Transverse colon (tissue), 4 donors: ENCODE measurements around the gene TADA2B.

Experiments
- EP300 ChIP-seq: sonication (generic); formaldehyde crosslinking; IDR thresholded peaks from one replicate; pipeline ENCODE4 v1.6.1; 2017; ENCODE audit warnings: antibody characterized with exemption, low read depth
- POLR2A ChIP-seq: fragments of 450-650 bp; IDR thresholded peaks from one replicate; pipeline ENCODE4 v1.6.1; 2016; ENCODE audit warnings: antibody characterized with exemption, mild to moderate bottlenecking, moderate library complexity
- POLR2AphosphoS5 ChIP-seq, 3 donors: sonication (generic); formaldehyde crosslinking; IDR thresholded peaks; one replicate each; pipeline ENCODE4 v1.6.1; 2016; ENCODE audit warnings: antibody characterized with exemption in 3 of 3
- TF ChIP-seq, protein P1 (sequence below), 5 experiments: fragments of 200-600 bp in 3 of 5; fragments of 450-650 bp in 2 of 5; sonication (generic) in 3 of 5; IDR thresholded peaks; 1 replicate in 2 of 5; 2 replicates in 3 of 5; pipeline ENCODE4 v1.5.1; 2016 to 2017; ENCODE audit warnings: antibody characterized with exemption in 5 of 5, inconsistent platforms in 3 of 5, mild to moderate bottlenecking in 2 of 5, moderate library complexity in 1 of 5

- TF ChIP-seq POLR2AphosphoS5 (IDR thresholded peaks at IDR 0.05) (no peak), POLR2A (no peak), EP300 (no peak)
- TF ChIP-seq, protein P1, sequence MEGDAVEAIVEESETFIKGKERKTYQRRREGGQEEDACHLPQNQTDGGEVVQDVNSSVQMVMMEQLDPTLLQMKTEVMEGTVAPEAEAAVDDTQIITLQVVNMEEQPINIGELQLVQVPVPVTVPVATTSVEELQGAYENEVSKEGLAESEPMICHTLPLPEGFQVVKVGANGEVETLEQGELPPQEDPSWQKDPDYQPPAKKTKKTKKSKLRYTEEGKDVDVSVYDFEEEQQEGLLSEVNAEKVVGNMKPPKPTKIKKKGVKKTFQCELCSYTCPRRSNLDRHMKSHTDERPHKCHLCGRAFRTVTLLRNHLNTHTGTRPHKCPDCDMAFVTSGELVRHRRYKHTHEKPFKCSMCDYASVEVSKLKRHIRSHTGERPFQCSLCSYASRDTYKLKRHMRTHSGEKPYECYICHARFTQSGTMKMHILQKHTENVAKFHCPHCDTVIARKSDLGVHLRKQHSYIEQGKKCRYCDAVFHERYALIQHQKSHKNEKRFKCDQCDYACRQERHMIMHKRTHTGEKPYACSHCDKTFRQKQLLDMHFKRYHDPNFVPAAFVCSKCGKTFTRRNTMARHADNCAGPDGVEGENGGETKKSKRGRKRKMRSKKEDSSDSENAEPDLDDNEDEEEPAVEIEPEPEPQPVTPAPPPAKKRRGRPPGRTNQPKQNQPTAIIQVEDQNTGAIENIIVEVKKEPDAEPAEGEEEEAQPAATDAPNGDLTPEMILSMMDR (IDR thresholded peaks at IDR 0.05): no peak
Measured at GRCh38 chr4:7077371-7077770, 34.2 kb downstream of the TADA2B start.
